H1 (cell line): ENCODE results near the gene MEX3D. TPM values are rescaled to one million over a fixed set of nuclear protein-coding genes. Genes with fewer than 3 reads are reported as not detected.

Source experiments
- CTCF ChIA-PET: fragments of 300-600 bp; sonication (Branson Sonifier 250); formaldehyde crosslinking; loops from one replicate; lab custom pipeline; 2021; ENCODE audit not compliant: partially characterized antibody; lab: Charles Lee
- POLR2A ChIA-PET: fragments of 300-600 bp; sonication (Branson Sonifier 250); formaldehyde crosslinking; loops from one replicate; lab custom pipeline; 2021; ENCODE audit warnings: inconsistent platforms; ENCODE audit not compliant: partially characterized antibody; lab: Charles Lee
- DNase-seq, 2 experiments: peaks; one replicate each; pipeline versions ENCODE4 v3.0.0 to v3.0.0-alpha.2; 2010 to 2022; ENCODE audit warnings: low spot score in 2 of 2, low read depth in 1 of 2, mixed read lengths in 1 of 2
- FAIRE-seq: peaks from 2 replicates; lab custom pipeline; 2011; peaks lifted over from hg19 to GRCh38; lab: Jason Lieb, UNC
- H2AFZ ChIP-seq: 2 replicates; pipeline ENCODE4 v1.8.1; 2012; ENCODE audit warnings: low read length, inconsistent platforms
- H2AK5ac ChIP-seq: 2 replicates; pipeline ENCODE4 v1.6.1; 2013; ENCODE audit warnings: low read depth, low read length
- H2BK120ac ChIP-seq: replicated peaks from 2 replicates; pipeline ENCODE3; 2013; ENCODE audit warnings: low read depth, low read length, inconsistent platforms
- H2BK12ac ChIP-seq: 2 replicates; pipeline ENCODE4 v1.6.1; 2013; ENCODE audit warnings: low read depth, low read length
- H2BK15ac ChIP-seq: 2 replicates; pipeline ENCODE4 v1.6.1; 2013; ENCODE audit warnings: low read length
- H2BK20ac ChIP-seq: 2 replicates; pipeline ENCODE4 v1.6.1; 2013; ENCODE audit warnings: low read length
- H2BK5ac ChIP-seq: 2 replicates; pipeline ENCODE4 v1.6.1; 2013; ENCODE audit warnings: low read depth, low read length
- H3K14ac ChIP-seq: 2 replicates; pipeline ENCODE4 v1.6.1; 2013; ENCODE audit warnings: inconsistent platforms; ENCODE audit not compliant: insufficient read length
- H3K18ac ChIP-seq: 2 replicates; pipeline ENCODE4 v1.6.1; 2013; ENCODE audit warnings: low read length; ENCODE audit errors: extremely low read depth
- H3K23ac ChIP-seq: 2 replicates; pipeline ENCODE4 v1.6.1; 2013; ENCODE audit warnings: inconsistent platforms; ENCODE audit not compliant: insufficient read length
- H3K23me2 ChIP-seq: 2 replicates; pipeline ENCODE4 v1.6.1; 2013; ENCODE audit warnings: low read depth, low read length
- H3K27ac ChIP-seq: 2 replicates; pipeline ENCODE4 v1.6.1; 2011; ENCODE audit warnings: low read depth, low read length, inconsistent platforms
- H3K27me3 ChIP-seq, 4 experiments: replicated peaks in 1 of 4; 1 replicate in 1 of 4; 2 replicates in 3 of 4; pipeline versions ENCODE4 v1.6.1 to v1.8.1; 2011 to 2013; ENCODE audit warnings: low read length in 3 of 4, mild to moderate bottlenecking in 3 of 4, inconsistent platforms in 2 of 4, mixed read lengths in 2 of 4, moderate library complexity in 1 of 4; ENCODE audit not compliant: control insufficient read depth in 3 of 4, insufficient read depth in 3 of 4; ENCODE audit errors: extremely low read depth in 1 of 4
- H3K36me3 ChIP-seq, 4 experiments: 2 replicates each; pipeline versions ENCODE4 v1.6.1 to v1.8.1; 2011 to 2013; ENCODE audit warnings: mild to moderate bottlenecking in 4 of 4, low read length in 3 of 4, moderate library complexity in 2 of 4, control low read depth in 1 of 4, inconsistent platforms in 1 of 4; ENCODE audit not compliant: insufficient read depth in 4 of 4, control insufficient read depth in 2 of 4
- H3K4ac ChIP-seq: replicated peaks from 2 replicates; pipeline ENCODE3; 2013; ENCODE audit warnings: low read length, low read depth, mixed read lengths, inconsistent platforms; ENCODE audit not compliant: insufficient read length
- H3K4me1 ChIP-seq, 4 experiments: replicated peaks in 1 of 4; 1 replicate in 1 of 4; 2 replicates in 3 of 4; pipeline versions ENCODE4 v1.6.1 to v1.8.1; 2011 to 2013; ENCODE audit warnings: low read length in 3 of 4, inconsistent platforms in 2 of 4, mixed read lengths in 1 of 4; ENCODE audit not compliant: insufficient read depth in 4 of 4, control insufficient read depth in 3 of 4
- H3K4me2 ChIP-seq, 2 experiments: 2 replicates each; pipeline versions ENCODE4 v1.6.1 to v1.8.1; 2011 to 2013; ENCODE audit warnings: low read depth in 2 of 2, low read length in 2 of 2, control low read depth in 1 of 2, inconsistent platforms in 1 of 2, mild to moderate bottlenecking in 1 of 2; ENCODE audit not compliant: insufficient read depth in 1 of 2
- H3K4me3 ChIP-seq, 4 experiments: fragments of 200-600, 300-600 bp in 1 of 4; sonication (generic), shearing (Covaris generic), sonication (Bioruptor Twin) in 1 of 4; 2 replicates each; pipeline versions ENCODE4 v1.5.1 to v1.8.1; 2011 to 2016; ENCODE audit warnings: low read length in 4 of 4, low read depth in 3 of 4, control low read depth in 2 of 4, inconsistent platforms in 2 of 4, mild to moderate bottlenecking in 2 of 4, mixed read lengths in 1 of 4, moderate library complexity in 1 of 4; ENCODE audit not compliant: insufficient read depth in 2 of 4; ENCODE audit errors: extremely low read depth in 1 of 4
- H3K56ac ChIP-seq: replicated peaks from 2 replicates; pipeline ENCODE3; 2013; ENCODE audit warnings: low read depth, mild to moderate bottlenecking, mixed read lengths, low read length, inconsistent platforms; ENCODE audit not compliant: insufficient read length
- H3K79me1 ChIP-seq: 2 replicates; pipeline ENCODE4 v1.6.1; 2013; ENCODE audit warnings: low read depth, low read length, control low read depth
- H3K79me2 ChIP-seq, 2 experiments: 2 replicates each; pipeline versions ENCODE4 v1.6.1 to v1.8.1; 2012 to 2013; ENCODE audit warnings: low read length in 2 of 2, mild to moderate bottlenecking in 2 of 2, inconsistent platforms in 1 of 2; ENCODE audit not compliant: insufficient read depth in 2 of 2, control insufficient read depth in 1 of 2
- H3K9ac ChIP-seq, 4 experiments: replicated peaks in 1 of 4; 1 replicate in 1 of 4; 2 replicates in 3 of 4; pipeline versions ENCODE4 v1.6.1 to v1.8.1; 2011 to 2013; ENCODE audit warnings: low read depth in 3 of 4, low read length in 3 of 4, control low read depth in 2 of 4, mild to moderate bottlenecking in 2 of 4, moderate library complexity in 2 of 4, inconsistent platforms in 1 of 4; ENCODE audit errors: extremely low read depth in 1 of 4
- H3K9me3 ChIP-seq, 2 experiments: 2 replicates each; pipeline versions ENCODE4 v1.6.1 to v1.8.1; 2012 to 2013; ENCODE audit warnings: mild to moderate bottlenecking in 2 of 2, moderate library complexity in 2 of 2, control low read depth in 1 of 2, inconsistent platforms in 1 of 2, low read depth in 1 of 2, low read length in 1 of 2, mixed read lengths in 1 of 2; ENCODE audit not compliant: insufficient read depth in 2 of 2
- H4K20me1 ChIP-seq, 2 experiments: replicated peaks in 1 of 2; 2 replicates each; pipeline versions ENCODE3 to v1.8.1; 2011 to 2013; ENCODE audit warnings: inconsistent platforms in 2 of 2, low read length in 2 of 2, mild to moderate bottlenecking in 1 of 2; ENCODE audit not compliant: insufficient read depth in 2 of 2, control insufficient read depth in 1 of 2
- H4K5ac ChIP-seq: 2 replicates; pipeline ENCODE4 v1.6.1; 2013; ENCODE audit warnings: low read length, low read depth, mixed read lengths, inconsistent platforms; ENCODE audit not compliant: insufficient read length
- H4K8ac ChIP-seq: 2 replicates; pipeline ENCODE4 v1.8.0; 2013; ENCODE audit warnings: mild to moderate bottlenecking, moderate library complexity, low read length, inconsistent platforms; ENCODE audit not compliant: insufficient read depth; ENCODE audit errors: extremely low read depth
- H4K91ac ChIP-seq: replicated peaks from 2 replicates; pipeline ENCODE3; 2013; ENCODE audit warnings: low read length, mixed read lengths, inconsistent platforms; ENCODE audit not compliant: insufficient read length
- CEBPB ChIP-seq: IDR thresholded peaks from 2 replicates; pipeline ENCODE4 v1.6.1; 2012; ENCODE audit warnings: low read depth, low read length
- CTCF ChIP-seq, 3 experiments: IDR thresholded peaks; 1 replicate in 2 of 3; 2 replicates in 1 of 3; pipeline versions ENCODE4 v1.5.1 to v1.6.1; 2011; ENCODE audit warnings: low read length in 3 of 3, mild to moderate bottlenecking in 3 of 3, inconsistent platforms in 2 of 3, low read depth in 1 of 3, moderate library complexity in 1 of 3; ENCODE audit not compliant: insufficient read depth in 1 of 3; ENCODE audit errors: control extremely low read depth in 1 of 3
- HDAC2 ChIP-seq, 2 experiments: fragments of 300-600 bp in 1 of 2; sonication (generic) in 1 of 2; IDR thresholded peaks; 2 replicates each; pipeline ENCODE4 v1.6.1; 2011 to 2012; ENCODE audit warnings: low read depth in 2 of 2, low read length in 2 of 2, mild to moderate bottlenecking in 2 of 2, moderate library complexity in 2 of 2, borderline replicate concordance in 1 of 2, inconsistent platforms in 1 of 2
- POLR2A ChIP-seq, 2 experiments: IDR thresholded peaks; 1 replicate in 1 of 2; 2 replicates in 1 of 2; pipeline ENCODE4 v1.6.1; 2011; ENCODE audit warnings: low read depth in 2 of 2, low read length in 2 of 2, mild to moderate bottlenecking in 2 of 2; ENCODE audit errors: control extremely low read depth in 1 of 2
- POLR2AphosphoS5 ChIP-seq: IDR thresholded peaks from 2 replicates; pipeline ENCODE4 v1.6.1; 2011; ENCODE audit warnings: low read depth, low read length
- RAD21 ChIP-seq, 2 experiments: IDR thresholded peaks in 1 of 2; conservative IDR thresholded peaks in 1 of 2; 2 replicates each; pipeline ENCODE4 v1.6.1; 2011; ENCODE audit warnings: low read depth in 2 of 2, low read length in 2 of 2, improper control_type of control experiment in 1 of 2, inconsistent platforms in 1 of 2, mild to moderate bottlenecking in 1 of 2, moderate library complexity in 1 of 2
- TBP ChIP-seq: IDR thresholded peaks from 2 replicates; pipeline ENCODE4 v1.6.1; 2011; ENCODE audit warnings: low read depth, low read length, improper control_type of control experiment
- WGBS, 2 experiments: shearing (Covaris generic) in 1 of 2; methylation state at CpG; one replicate each; pipeline versions ENCODE4 v1.1.6 to v1.1.7; 2013 to 2015; ENCODE audit warnings: low lambda C conversion rate in 2 of 2, mixed read lengths in 2 of 2, inconsistent platforms in 1 of 2, low coverage in 1 of 2, missing lambda C conversion rate in 1 of 2; ENCODE audit not compliant: insufficient replicate concordance in 2 of 2, insufficient coverage in 1 of 2, insufficient read length in 1 of 2; ENCODE audit errors: extremely low coverage in 1 of 2, missing lambda C conversion rate in 1 of 2; 5-methylcytosine and 5-hydroxymethylcytosine counted together
- polyA plus RNA-seq, 7 experiments: library from polyadenylated mRNA; depleted of rRNA in 3 of 7; stranded (reverse) in 5 of 7; unstranded in 2 of 7; fragments of >200 nt in 5 of 7; fragments of 200-250 nt in 2 of 7; gene quantifications; 1 replicate in 5 of 7; 2 replicates in 1 of 7; 4 replicates in 1 of 7; pipeline versions ENCODE4 v1.2.1 to v1.2.3, GENCODE V29; 2011 to 2013; ENCODE audit warnings: missing spikeins in 2 of 7, mixed read lengths in 2 of 7
- total RNA-seq: library from RNA; stranded (reverse); fragmentation: NEBNext Ultra II Directional; extraction: Animal tissue kit (Norgen Biotek cat#: 25700); gene quantifications from 2 replicates; pipeline ENCODE4 v1.2.1, GENCODE V29; 2021

Gene MEX3D
- total and polyA plus RNA-seq, 2 of the 8 experiments (the other 6 are each of a cell fraction or from before 2014, with no cell fraction given), result 20.8 to 78.8 TPM

- peak overlapping the region in 3 of 4 experiments; percentile 96 to 98 (median 97); a peak in 6 of 7 replicates for H3K9ac ChIP-seq
- peaks cover 5% of the 10 kb centered on the region for H3K23me2 ChIP-seq
- ChIA-PET CTCF (interaction anchor here (0.7 to 5.2 kb wide), 18 partner anchors 9 to 235 kb away, joined by 3 to 25 read pairs (median 4); partner anchors contain the start of genes MEX3D and UQCR11), POLR2A (interaction anchor here (0.5 to 9.1 kb wide), 40 partner anchors 9 to 520 kb away, joined by 3 to 148 read pairs (median 4); partner anchors contain the start of genes MEX3D, TCF3 and UQCR11)
- H3K56ac ChIP-seq, result peak overlapping the region; percentile 85
- H2BK120ac ChIP-seq, result no peak overlapping the region
- H3K79me1 ChIP-seq, result peaks cover 20% of the 10 kb centered on the region
- no peak overlapping the region for H3K14ac ChIP-seq
- 58% methylated on average over 10 of the region's 10 CpGs; no CpG with 5 or more reads in 1 of the 2 experiments for WGBS, 2 experiments
- H2BK15ac ChIP-seq, result no peak overlapping the region
- peak overlapping the region; percentile 88 to 95 for H3K4me2 ChIP-seq
- peaks cover 0 to 53% of the 10 kb centered on the region in 2 experiments; a peak in 3 of 4 replicates for H3K79me2 ChIP-seq
- no peaks in the 10 kb centered on the region; a peak in 1 of 7 replicates for H3K27me3 ChIP-seq
- H3K9me3 ChIP-seq, result no peaks in the 10 kb centered on the region
- peaks cover 0 to under 1% (median 0%) of the 10 kb centered on the region in 4 experiments; a peak in 3 of 8 replicates for H3K36me3 ChIP-seq
- DNase-seq (no peak), FAIRE-seq (no peak)
- H4K20me1 ChIP-seq, result peaks cover 4 to 13% of the 10 kb centered on the region in 2 experiments
- H3K4me1 ChIP-seq, result peaks cover 0 to 8% (median 6%) of the 10 kb centered on the region in 4 experiments; a peak in 6 of 7 replicates
- H3K4me3 ChIP-seq, result peak overlapping the region; percentile 82 to 93 (median 90)
- no peak overlapping the region for H2BK12ac ChIP-seq
- H2AK5ac ChIP-seq, result 0 out of 2 replicates have a peak overlapping the region, but pooled peaks have one; percentile 82
- peak overlapping the region; percentile 61 for H4K91ac ChIP-seq
- H3K27ac ChIP-seq, result peak overlapping the region; percentile 98
- no peak overlapping the region for H2AFZ ChIP-seq
- H3K23ac ChIP-seq, result no peak overlapping the region
- no peak overlapping the region for H2BK20ac ChIP-seq
- 0 out of 2 replicates have a peak overlapping the region, but pooled peaks have one; percentile 46 for H2BK5ac ChIP-seq
- peak overlapping the region; percentile 24 for H3K4ac ChIP-seq
- peak overlapping the region; percentile 93 for H3K18ac ChIP-seq
- H4K5ac ChIP-seq, result peak overlapping the region; percentile 70
- peak overlapping the region; percentile 99; the same call in 1 of the 2 replicates for H4K8ac ChIP-seq
- TF ChIP-seq HDAC2 (IDR thresholded peaks at IDR 0.05; ENCODE audit: borderline replicate concordance in 1 of 2, low read depth in 2 of 2, low read length in 2 of 2), result no peak
- peak; percentile 25 to 49 (median 27); a peak in 3 of 4 replicates for TF ChIP-seq CTCF (IDR thresholded peaks at IDR 0.05; ENCODE audit: control extremely low read depth in 1 of 3, insufficient read depth in 1 of 3, low read depth in 1 of 3, low read length in 3 of 3)
- peak; percentile 27 to 85 for TF ChIP-seq POLR2A (IDR thresholded peaks at IDR 0.05; ENCODE audit: control extremely low read depth in 1 of 2, low read depth in 2 of 2, low read length in 2 of 2)
- TF ChIP-seq POLR2AphosphoS5, result peak; percentile 43
- TF ChIP-seq RAD21 (IDR thresholded peaks at IDR 0.05 in 1 of 2, conservative IDR thresholded peaks at IDR 0.05 in 1 of 2; ENCODE audit: low read depth in 2 of 2, low read length in 2 of 2), result peak in 1 of 2 experiments; percentile 33; a peak in 2 of 4 replicates
- TF ChIP-seq TBP, result 0 out of 2 replicates have a peak, but pooled peaks have one; percentile 48
- TF ChIP-seq CEBPB, result no peak
Measured at GRCh38 chr19:1590641-1591397, 22.7 kb upstream of the MEX3D start.
